IMR-90 (cell line): ENCODE data around the gene SLC16A7. TPM values are rescaled to one million over a fixed set of nuclear protein-coding genes. Genes with fewer than 3 reads are reported as not detected.

Experiments used
- ATAC-seq: fragments of 200-7000 bp; cut with Tn5 transposase; 2 replicates; pipeline ENCODE4 v1.9.1; 2020; ENCODE audit warnings: low read depth, mild to moderate bottlenecking, moderate library complexity
- BruUV-seq: library from RNA; stranded (reverse); fragments of 400-500 nt; replicated peaks from 2 replicates; lab custom pipeline; 2021; lab: Mats Ljungman, UMichigan
- CTCF ChIA-PET: fragments of 300-600 bp; formaldehyde crosslinking; extraction: SDS; loops from one replicate; lab custom pipeline; 2021; ENCODE audit warnings: antibody characterized with exemption; lab: Yijun Ruan, JAX
- POLR2A ChIA-PET: fragments of 300-600 bp; sonication (Branson Sonifier 250); formaldehyde crosslinking; loops from one replicate; lab custom pipeline; 2022; ENCODE audit warnings: antibody characterized with exemption; ENCODE audit not compliant: unreplicated experiment; lab: Charles Lee
- DNase-seq: peaks from one replicate; pipeline ENCODE4 v3.0.0; 2013
- H2AFZ ChIP-seq: replicated peaks from 2 replicates; pipeline ENCODE3; 2013; ENCODE audit warnings: low read length, mild to moderate bottlenecking; ENCODE audit not compliant: poor library complexity
- H2AK5ac ChIP-seq: 2 replicates; pipeline ENCODE4 v1.6.1; 2013; ENCODE audit warnings: low read depth, low read length, inconsistent platforms
- H2AK9ac ChIP-seq: replicated peaks from 2 replicates; pipeline ENCODE3; 2013; ENCODE audit warnings: mild to moderate bottlenecking, low read depth, low read length, moderate library complexity; ENCODE audit not compliant: poor library complexity
- H2BK120ac ChIP-seq: 2 replicates; pipeline ENCODE4 v1.6.1; 2013; ENCODE audit warnings: low read depth, low read length, inconsistent platforms
- H2BK15ac ChIP-seq: 3 replicates; pipeline ENCODE4 v1.6.1; 2013; ENCODE audit warnings: low read depth, low read length, inconsistent platforms
- H2BK20ac ChIP-seq: 2 replicates; pipeline ENCODE4 v1.6.1; 2013; ENCODE audit warnings: low read depth, mild to moderate bottlenecking, inconsistent platforms, low read length, moderate library complexity
- H2BK5ac ChIP-seq: 2 replicates; pipeline ENCODE4 v1.6.1; 2013; ENCODE audit warnings: mild to moderate bottlenecking, low read depth, low read length, inconsistent platforms; ENCODE audit not compliant: poor library complexity, severe bottlenecking
- H3K14ac ChIP-seq: replicated peaks from 2 replicates; pipeline ENCODE4 v1.6.1; 2013; ENCODE audit warnings: low read depth, low read length, inconsistent platforms
- H3K18ac ChIP-seq: 2 replicates; pipeline ENCODE4 v1.6.1; 2013; ENCODE audit warnings: low read depth, low read length, control low read depth
- H3K23ac ChIP-seq: 2 replicates; pipeline ENCODE4 v1.6.1; 2013; ENCODE audit warnings: low read depth, low read length, inconsistent platforms
- H3K27ac ChIP-seq: 2 replicates; pipeline ENCODE4 v1.5.1; 2013; ENCODE audit warnings: mild to moderate bottlenecking, control low read depth, low read length; ENCODE audit not compliant: insufficient read depth
- H3K27me3 ChIP-seq: 2 replicates; pipeline ENCODE4 v1.6.1; 2013; ENCODE audit warnings: low read length; ENCODE audit not compliant: control insufficient read depth, insufficient read depth
- H3K36me3 ChIP-seq: 2 replicates; pipeline ENCODE4 v1.6.1; 2013; ENCODE audit warnings: low read length, mixed read lengths; ENCODE audit not compliant: control insufficient read depth, insufficient read depth
- H3K4ac ChIP-seq: 2 replicates; pipeline ENCODE4 v1.6.1; 2013; ENCODE audit warnings: low read depth, low read length, inconsistent platforms
- H3K4me1 ChIP-seq: 2 replicates; pipeline ENCODE4 v1.6.1; 2013; ENCODE audit warnings: low read length, mixed read lengths; ENCODE audit not compliant: control insufficient read depth, insufficient read depth
- H3K4me2 ChIP-seq: 2 replicates; pipeline ENCODE4 v1.6.1; 2013; ENCODE audit warnings: low read depth, mild to moderate bottlenecking, control low read depth, low read length, moderate library complexity
- H3K4me3 ChIP-seq: 2 replicates; pipeline ENCODE4 v1.5.1; 2013; ENCODE audit warnings: low read depth, mild to moderate bottlenecking, control low read depth, low read length, moderate library complexity; ENCODE audit not compliant: insufficient read depth
- H3K56ac ChIP-seq: 2 replicates; pipeline ENCODE4 v1.6.1; 2013; ENCODE audit warnings: low read length, inconsistent platforms; ENCODE audit not compliant: insufficient read depth; ENCODE audit errors: extremely low read depth
- H3K79me1 ChIP-seq, 2 experiments: 2 replicates each; pipeline ENCODE4 v1.6.1; 2013; ENCODE audit warnings: low read length in 2 of 2, inconsistent platforms in 1 of 2, low read depth in 1 of 2
- H3K9ac ChIP-seq: 2 replicates; pipeline ENCODE4 v1.6.1; 2013; ENCODE audit warnings: low read depth, low read length, control low read depth
- H3K9me1 ChIP-seq: 2 replicates; pipeline ENCODE4 v1.6.1; 2013; ENCODE audit warnings: low read length, inconsistent platforms; ENCODE audit not compliant: insufficient read depth
- H3K9me3 ChIP-seq: 2 replicates; pipeline ENCODE4 v1.6.1; 2013; ENCODE audit warnings: low read length; ENCODE audit not compliant: control insufficient read depth, insufficient read depth
- H4K20me1 ChIP-seq: 2 replicates; pipeline ENCODE4 v1.6.1; 2013; ENCODE audit warnings: low read length, inconsistent platforms; ENCODE audit not compliant: insufficient read depth
- H4K5ac ChIP-seq: 2 replicates; pipeline ENCODE4 v1.6.1; 2013; ENCODE audit warnings: mild to moderate bottlenecking, low read depth, low read length, control low read depth
- H4K8ac ChIP-seq, 2 experiments: 2 replicates each; pipeline ENCODE4 v1.6.1; 2013; ENCODE audit warnings: low read depth in 2 of 2, low read length in 2 of 2, control low read depth in 1 of 2, inconsistent platforms in 1 of 2
- H4K91ac ChIP-seq: 2 replicates; pipeline ENCODE4 v1.6.1; 2013; ENCODE audit warnings: low read depth, low read length, inconsistent platforms; ENCODE audit not compliant: insufficient read depth
- CHD1 ChIP-seq: IDR thresholded peaks from 2 replicates; pipeline ENCODE4 v1.6.1; 2012; ENCODE audit warnings: low read depth, low read length, improper control_type of control experiment
- MAFK ChIP-seq: IDR thresholded peaks from 2 replicates; pipeline ENCODE4 v1.6.1; 2012; ENCODE audit warnings: low read depth, low read length, improper control_type of control experiment
- SMC3 ChIP-seq: fragments of 150-350 bp; IDR thresholded peaks from 2 replicates; pipeline ENCODE4 v1.6.1; 2016; ENCODE audit warnings: low read depth, mild to moderate bottlenecking, antibody characterized with exemption, low read length, moderate library complexity
- WGBS, 2 experiments: methylation state at CpG; one replicate each; pipeline versions ENCODE4 v1.1.5 to v1.1.7; 2013; ENCODE audit warnings: missing lambda C conversion rate in 2 of 2; ENCODE audit not compliant: insufficient read length in 1 of 2; ENCODE audit errors: extremely low coverage in 2 of 2; 5-methylcytosine and 5-hydroxymethylcytosine counted together
- dilution Hi-C: fragments of 300-500 bp; cut with HindIII; formaldehyde crosslinking; loops from one replicate; pipeline ENCODE4 v1.14.3; 2018; ENCODE audit warnings: low sequenced_read_pairs; ENCODE audit not compliant: unreplicated experiment
- in situ Hi-C: fragments of 300-500 bp; cut with MboI; formaldehyde crosslinking; loops from 3 replicates; pipeline ENCODE4 v1.14.3; 2019; ENCODE audit warnings: low sequenced_read_pairs, inconsistent platforms, mixed read lengths
- intact Hi-C: fragments of 100-400 bp; cut with micrococcal nuclease; formaldehyde crosslinking; loops from 2 replicates; pipeline ENCODE4 v1.10.0; 2022
- polyA plus RNA-seq, 3 experiments: library from polyadenylated mRNA; depleted of rRNA; stranded (reverse); fragments of >200 nt; gene quantifications; 2 replicates each; pipeline ENCODE4 v1.2.3, GENCODE V29; 2012; ENCODE audit warnings: low replicate concordance in 1 of 3
- total RNA-seq: library from RNA; depleted of rRNA; stranded (reverse); fragments of >200 nt; gene quantifications from 2 replicates; pipeline ENCODE4 v1.2.3, GENCODE V29; 2012

The SLC16A7 gene
- total and polyA plus RNA-seq, 2 of the 4 experiments (the other 2 are of a cell fraction) = 2.6 to 21.5 TPM

GRCh38 chr12:59570145-59570544 lies 25.7 kb upstream of the SLC16A7 start:
- Histone ChIP-seq H3K9me1 (no peaks in the 10 kb centered on the region), H2AFZ (no peak overlapping the region), H3K27me3 (no peaks in the 10 kb centered on the region), H4K91ac (no peak overlapping the region), H2AK5ac (no peak overlapping the region), H3K4me2 (no peak overlapping the region), H2BK15ac (no peak overlapping the region), H3K14ac (no peak overlapping the region), H3K56ac (no peak overlapping the region), H4K5ac (no peak overlapping the region), H3K79me1 (no peaks in the 10 kb centered on the region), H4K20me1 (no peaks in the 10 kb centered on the region), H3K4me3 (no peak overlapping the region), H2BK5ac (no peak overlapping the region), H3K9ac (no peak overlapping the region), H3K23ac (no peak overlapping the region), H3K27ac (no peak overlapping the region), H2BK120ac (no peak overlapping the region), H4K8ac (no peak overlapping the region), H3K4ac (no peak overlapping the region), H3K9me3 (no peaks in the 10 kb centered on the region), H2AK9ac (no peak overlapping the region), H3K36me3 (no peaks in the 10 kb centered on the region), H3K4me1 (no peaks in the 10 kb centered on the region), H3K18ac (no peak overlapping the region), H2BK20ac (no peak overlapping the region)
- no peak for ATAC-seq
- 50% methylated on average over 1 of the region's 5 CpGs; no CpG with 5 or more reads in 1 of the 2 experiments for WGBS, 2 experiments
- dilution Hi-C loops = no loop called here
- DNase-seq = peak; percentile 30
- intact Hi-C loops = no loop called here
- in situ Hi-C loops = no loop called here
- ChIA-PET CTCF (no interaction called here), POLR2A (no interaction called here)
- no peak for TF ChIP-seq CHD1
- no peak for TF ChIP-seq SMC3
- no peak for TF ChIP-seq MAFK
- no TSS peak for BruUV-seq
